Smooth muscle cell (in vitro differentiated cells): Measurements from ENCODE around the gene CBY1. TPM values are rescaled to one million over a fixed set of nuclear protein-coding genes. Genes with fewer than 3 reads are reported as not detected.
A peak's percentile ranks its signal among the peaks of the same experiment; 100 is the strongest.

ENCODE experiments used
- DNase-seq: peaks from one replicate; lab custom pipeline; 2025; ENCODE audit not compliant: unreplicated experiment; lab: John Stamatoyannopoulos, UW
- H2AFZ ChIP-seq: fragments of 200-600 bp; sonication (generic); 2 replicates; pipeline ENCODE4 v1.6.0; 2016; ENCODE audit warnings: antibody characterized with exemption, low read depth, mild to moderate bottlenecking
- H3F3A ChIP-seq: fragments of 200-600 bp; sonication (generic); 2 replicates; pipeline ENCODE4 v1.6.0; 2017; ENCODE audit warnings: antibody characterized with exemption, low read depth
- H3K27ac ChIP-seq: fragments of 200-600 bp; sonication (generic); 2 replicates; pipeline ENCODE4 v1.5.1; 2016; ENCODE audit warnings: low read depth, mild to moderate bottlenecking
- H3K27me3 ChIP-seq: fragments of 200-600 bp; sonication (generic); 2 replicates; pipeline ENCODE4 v1.6.1; 2016; ENCODE audit warnings: low read depth, mild to moderate bottlenecking
- H3K36me3 ChIP-seq: fragments of 200-600 bp; sonication (generic); 2 replicates; pipeline ENCODE4 v1.5.1; 2016; ENCODE audit warnings: low read depth
- H3K4me1 ChIP-seq: fragments of 200-600 bp; sonication (generic); 2 replicates; pipeline ENCODE4 v1.5.1; 2016; ENCODE audit warnings: low read depth
- H3K4me2 ChIP-seq: fragments of 200-600 bp; sonication (generic); 2 replicates; pipeline ENCODE4 v1.6.0; 2016; ENCODE audit warnings: mild to moderate bottlenecking
- H3K4me3 ChIP-seq: fragments of 200-600 bp; sonication (generic); 2 replicates; pipeline ENCODE4 v1.5.1; 2016; ENCODE audit warnings: mild to moderate bottlenecking
- H3K79me2 ChIP-seq: fragments of 200-600 bp; sonication (generic); 2 replicates; pipeline ENCODE4 v1.6.0; 2016; ENCODE audit warnings: low read depth, mild to moderate bottlenecking
- H3K9ac ChIP-seq: fragments of 200-600 bp; sonication (generic); 2 replicates; pipeline ENCODE4 v1.6.0; 2016; ENCODE audit warnings: low read depth
- H3K9me3 ChIP-seq: fragments of 200-600 bp; sonication (generic); replicated peaks from 2 replicates; pipeline ENCODE4 v1.5.1; 2016; ENCODE audit warnings: low read depth
- H4K20me1 ChIP-seq: fragments of 200-600 bp; sonication (generic); 2 replicates; pipeline ENCODE4 v1.6.0; 2016; ENCODE audit warnings: low read depth
- WGBS: methylation state at CpG from one replicate; pipeline ENCODE4 v1.1.7; 2016; ENCODE audit warnings: low lambda C conversion rate; 5-methylcytosine and 5-hydroxymethylcytosine counted together
- polyA plus RNA-seq: library from polyadenylated mRNA; unstranded; fragments of >200 nt; fragmentation: Nextera tagmentation; extraction: Ambion mirVana; gene quantifications from 2 replicates; pipeline ENCODE4 v1.2.1, GENCODE V29; 2016
- total RNA-seq: library from RNA; depleted of rRNA; stranded (reverse); fragments of >200 nt; gene quantifications from 2 replicates; pipeline ENCODE4 v1.2.3, GENCODE V29; 2014
- TF ChIP-seq, protein P1 (sequence below): fragments of 200-600 bp; sonication (generic); IDR thresholded peaks from 2 replicates; pipeline ENCODE4 v1.5.1; 2017; ENCODE audit warnings: borderline replicate concordance, mild to moderate bottlenecking, antibody characterized with exemption; ENCODE audit not compliant: insufficient read depth, poor library complexity, severe bottlenecking

The CBY1 gene
- total and polyA plus RNA-seq, 2 experiments from 2014 or later: 12.3 to 52.9 TPM

DNA sequence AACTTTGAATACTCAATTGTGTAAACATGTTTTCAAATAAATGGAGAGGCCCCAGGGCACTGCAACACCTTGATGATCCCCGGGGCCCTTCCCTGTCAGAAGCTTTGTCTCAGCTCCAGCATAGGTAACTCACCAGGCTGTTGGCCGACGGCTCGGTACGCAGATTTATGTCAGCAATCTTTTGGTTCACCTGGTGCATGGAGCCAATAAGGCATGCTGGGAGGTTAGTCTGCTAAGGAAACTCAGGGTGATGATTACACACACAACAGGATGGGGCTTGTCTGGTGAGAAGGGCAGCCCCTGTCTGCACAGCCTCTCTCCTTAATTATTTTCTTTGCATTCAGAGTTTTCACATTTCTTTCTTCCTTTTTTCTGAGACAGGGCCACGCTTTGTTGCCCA, 11.0 kb upstream of the CBY1 start:
- Histone ChIP-seq H3F3A (no peaks in the 10 kb centered on the region), H3K4me3 (no peak overlapping the region), H2AFZ (no peak overlapping the region), H3K27ac (no peak overlapping the region), H3K4me1 (no peaks in the 10 kb centered on the region), H3K79me2 (no peaks in the 10 kb centered on the region), H3K27me3 (no peaks in the 10 kb centered on the region), H4K20me1 (no peaks in the 10 kb centered on the region), H3K9me3 (no peaks in the 10 kb centered on the region), H3K36me3 (no peaks in the 10 kb centered on the region), H3K4me2 (no peak overlapping the region), H3K9ac (no peak overlapping the region)
- no peak for DNase-seq
- WGBS: 84% methylated on average over 6 of the region's 6 CpGs
- TF ChIP-seq, protein P1, sequence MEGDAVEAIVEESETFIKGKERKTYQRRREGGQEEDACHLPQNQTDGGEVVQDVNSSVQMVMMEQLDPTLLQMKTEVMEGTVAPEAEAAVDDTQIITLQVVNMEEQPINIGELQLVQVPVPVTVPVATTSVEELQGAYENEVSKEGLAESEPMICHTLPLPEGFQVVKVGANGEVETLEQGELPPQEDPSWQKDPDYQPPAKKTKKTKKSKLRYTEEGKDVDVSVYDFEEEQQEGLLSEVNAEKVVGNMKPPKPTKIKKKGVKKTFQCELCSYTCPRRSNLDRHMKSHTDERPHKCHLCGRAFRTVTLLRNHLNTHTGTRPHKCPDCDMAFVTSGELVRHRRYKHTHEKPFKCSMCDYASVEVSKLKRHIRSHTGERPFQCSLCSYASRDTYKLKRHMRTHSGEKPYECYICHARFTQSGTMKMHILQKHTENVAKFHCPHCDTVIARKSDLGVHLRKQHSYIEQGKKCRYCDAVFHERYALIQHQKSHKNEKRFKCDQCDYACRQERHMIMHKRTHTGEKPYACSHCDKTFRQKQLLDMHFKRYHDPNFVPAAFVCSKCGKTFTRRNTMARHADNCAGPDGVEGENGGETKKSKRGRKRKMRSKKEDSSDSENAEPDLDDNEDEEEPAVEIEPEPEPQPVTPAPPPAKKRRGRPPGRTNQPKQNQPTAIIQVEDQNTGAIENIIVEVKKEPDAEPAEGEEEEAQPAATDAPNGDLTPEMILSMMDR: no peak

DNA sequence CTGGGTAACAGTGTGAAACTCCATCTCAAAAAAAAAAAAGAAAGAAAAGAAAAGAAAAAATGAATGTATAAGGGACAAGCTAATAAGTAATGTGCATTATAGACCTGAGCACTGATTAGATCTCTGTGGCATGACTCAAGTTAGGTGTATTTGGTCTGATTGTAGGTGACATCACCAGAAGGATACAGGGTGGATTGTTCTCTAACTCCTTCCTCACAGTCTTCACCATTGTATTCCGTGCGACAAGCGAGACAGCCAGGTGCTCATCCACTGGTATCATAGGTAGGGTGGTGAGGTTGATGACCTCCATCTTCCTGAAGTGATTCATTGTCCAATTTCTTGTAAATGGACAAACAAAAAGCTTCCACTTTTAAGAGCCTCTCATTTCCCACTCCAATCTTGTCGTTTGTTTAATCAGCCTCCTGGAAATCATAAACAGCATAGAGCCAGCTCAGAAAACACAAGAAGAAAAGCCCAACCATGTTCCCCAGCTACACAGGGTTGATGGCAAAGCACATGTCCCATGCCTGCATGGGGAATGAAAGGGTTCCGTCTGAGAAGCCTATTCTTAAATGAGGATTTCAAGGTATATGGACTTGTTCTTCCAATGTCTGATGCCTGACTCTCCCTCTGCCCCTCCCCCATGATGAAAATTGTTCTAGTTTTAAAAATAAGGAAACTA, 6.5 kb upstream of the CBY1 start:
- Histone ChIP-seq H4K20me1 (no peaks in the 10 kb centered on the region), H2AFZ (no peak overlapping the region), H3K4me2 (no peak overlapping the region), H3K27me3 (no peaks in the 10 kb centered on the region), H3K9me3 (no peaks in the 10 kb centered on the region), H3K79me2 (no peaks in the 10 kb centered on the region), H3K27ac (peak overlapping the region; percentile 62), H3F3A (no peaks in the 10 kb centered on the region), H3K4me1 (no peaks in the 10 kb centered on the region), H3K9ac (no peak overlapping the region), H3K36me3 (no peaks in the 10 kb centered on the region), H3K4me3 (no peak overlapping the region)
- TF ChIP-seq, protein P1: no peak
- WGBS: 77% methylated on average over 5 of the region's 5 CpGs
- no peak for DNase-seq

DNA sequence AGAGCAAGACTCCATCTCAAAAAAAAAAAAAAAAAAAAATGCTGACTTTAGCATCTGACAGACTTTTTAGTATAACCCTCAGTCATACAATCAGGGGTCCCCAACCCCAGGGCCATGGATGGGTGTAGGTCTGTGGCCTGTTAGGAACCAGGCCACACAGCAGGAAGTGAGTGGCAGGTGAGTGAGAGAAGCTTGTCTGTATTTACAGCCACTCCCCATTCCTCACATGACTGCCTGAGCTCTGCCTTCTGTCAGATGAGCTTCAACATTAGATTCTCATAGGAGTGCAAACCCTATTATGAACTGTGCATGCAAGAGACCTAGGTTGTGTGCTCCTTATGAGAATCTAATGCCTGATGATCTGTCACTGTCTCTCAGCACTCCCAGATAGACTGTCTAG, 3.6 kb upstream of the CBY1 start:
- no peaks in the 10 kb centered on the region for H3K36me3 ChIP-seq
- H3F3A ChIP-seq: no peaks in the 10 kb centered on the region
- no peaks in the 10 kb centered on the region for H3K9me3 ChIP-seq
- H3K27ac ChIP-seq: no peak overlapping the region
- H3K79me2 ChIP-seq: peaks cover 14% of the 10 kb centered on the region
- H3K4me3 ChIP-seq: no peak overlapping the region
- H2AFZ ChIP-seq: no peak overlapping the region
- no peaks in the 10 kb centered on the region for H3K27me3 ChIP-seq
- no peaks in the 10 kb centered on the region for H4K20me1 ChIP-seq
- TF ChIP-seq, protein P1: no peak
- no peak overlapping the region for H3K4me2 ChIP-seq
- DNase-seq: no peak
- H3K9ac ChIP-seq: no peak overlapping the region
- peaks cover 12% of the 10 kb centered on the region for H3K4me1 ChIP-seq

DNA sequence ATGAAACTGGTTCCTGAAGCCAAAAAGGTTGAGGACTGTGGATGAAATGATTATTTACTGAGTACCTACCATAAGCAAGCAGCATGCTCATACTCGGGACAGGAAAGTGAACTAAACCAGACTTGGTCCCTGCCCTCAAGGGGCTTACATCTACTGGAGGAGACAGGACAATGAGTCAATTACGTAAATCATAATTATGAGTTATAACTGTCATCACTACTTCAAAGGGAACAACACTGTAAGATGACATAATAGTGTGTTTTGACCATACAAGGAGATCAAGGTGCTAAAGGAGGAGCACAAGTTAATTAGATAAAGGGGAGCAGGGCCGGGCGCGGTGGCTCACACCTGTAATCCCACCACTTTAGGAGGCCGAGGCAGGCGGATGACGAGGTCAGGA, 2.7 kb upstream of the CBY1 start:
- TF ChIP-seq, protein P1: no peak
- Histone ChIP-seq H3K27ac (no peak overlapping the region), H3F3A (no peaks in the 10 kb centered on the region), H4K20me1 (no peaks in the 10 kb centered on the region), H3K79me2 (peaks cover 23% of the 10 kb centered on the region), H3K27me3 (no peaks in the 10 kb centered on the region), H3K4me1 (peaks cover 13% of the 10 kb centered on the region), H3K4me3 (no peak overlapping the region), H3K9ac (no peak overlapping the region), H3K36me3 (no peaks in the 10 kb centered on the region), H2AFZ (no peak overlapping the region), H3K9me3 (no peaks in the 10 kb centered on the region), H3K4me2 (no peak overlapping the region)
- no peak for DNase-seq
- WGBS: 98% methylated on average over 8 of the region's 8 CpGs
